HCT116 (cell line): ENCODE data around the gene AP5M1. TPM values are rescaled to one million over a fixed set of nuclear protein-coding genes. Genes with fewer than 3 reads are reported as not detected.

ENCODE experiments used
- ATAC-seq: fragments of 200-7000 bp; cut with Tn5 transposase; 2 replicates; pipeline ENCODE4 v1.9.1; 2020; ENCODE audit warnings: mild to moderate bottlenecking, moderate library complexity
- BruUV-seq: library from RNA; stranded (reverse); fragments of 400-500 nt; replicated peaks from 2 replicates; lab custom pipeline; 2021; lab: Mats Ljungman, UMichigan
- CTCF ChIA-PET: fragments of 300-600 bp; sonication (Branson Sonifier 250); formaldehyde crosslinking; loops from one replicate; lab custom pipeline; 2021; ENCODE audit warnings: antibody characterized with exemption; lab: Charles Lee
- POLR2A ChIA-PET: fragments of 300-600, 350-600 bp; sonication (Branson Sonifier 250); formaldehyde crosslinking; loops from one replicate; lab custom pipeline; 2021; ENCODE audit warnings: antibody characterized with exemption; lab: Charles Lee
- RAD21 ChIA-PET, 2 experiments: fragments of 300-600 bp; sonication (Branson Sonifier 250); formaldehyde crosslinking; loops; one replicate each; lab custom pipeline; 2023; ENCODE audit warnings: low total read pairs in 2 of 2; ENCODE audit not compliant: uncharacterized antibody in 2 of 2, unreplicated experiment in 2 of 2, low non-redundant PET in 1 of 2; lab: Charles Lee
- DNase-seq: peaks from one replicate; pipeline ENCODE4 v3.0.0-alpha.2; 2010; ENCODE audit warnings: low read depth, low spot score
- H2AFZ ChIP-seq: fragments of 200-600 bp; shearing (Covaris generic), sonication (generic); 2 replicates; pipeline ENCODE4 v1.6.1; 2017; ENCODE audit warnings: low read depth, mixed run types, mixed read lengths, antibody characterized with exemption, low read length; ENCODE audit not compliant: poor library complexity, severe bottlenecking
- H3K27ac ChIP-seq: 2 replicates; pipeline ENCODE4 v1.5.1; 2012; ENCODE audit warnings: low read depth, low read length
- H3K27me3 ChIP-seq: fragments of 200-600 bp; sonication (generic); 2 replicates; pipeline ENCODE4 v1.6.1; 2016; ENCODE audit warnings: mixed run types, low read length, mixed read lengths; ENCODE audit not compliant: insufficient read depth
- H3K36me3 ChIP-seq, 2 experiments: fragments of 200-500 bp in 1 of 2; fragments of 200-600 bp in 1 of 2; sonication (Bioruptor generic) in 1 of 2; sonication (generic) in 1 of 2; 2 replicates each; pipeline versions ENCODE4 v1.5.1 to v1.6.1; 2014 to 2016; ENCODE audit warnings: low read length in 2 of 2, inconsistent platforms in 1 of 2, mixed read lengths in 1 of 2, mixed run types in 1 of 2; ENCODE audit not compliant: insufficient read depth in 2 of 2, control insufficient read depth in 1 of 2
- H3K4me1 ChIP-seq, 2 experiments: fragments of 200-600 bp in 1 of 2; sonication (generic) in 1 of 2; 2 replicates each; pipeline versions ENCODE4 v1.5.1 to v1.6.1; 2012 to 2017; ENCODE audit warnings: low read length in 2 of 2, inconsistent platforms in 1 of 2, mild to moderate bottlenecking in 1 of 2, mixed read lengths in 1 of 2, mixed run types in 1 of 2, moderate library complexity in 1 of 2; ENCODE audit not compliant: insufficient read depth in 2 of 2, control insufficient read depth in 1 of 2
- H3K4me2 ChIP-seq: fragments of 200-600 bp; sonication (generic); 2 replicates; pipeline ENCODE4 v1.6.1; 2017; ENCODE audit warnings: mixed run types, low read length, mixed read lengths
- H3K4me3 ChIP-seq, 2 experiments: fragments of 200-600 bp in 1 of 2; sonication (generic) in 1 of 2; replicated peaks in 1 of 2; 2 replicates each; pipeline ENCODE4 v1.5.1; 2011 to 2016; ENCODE audit warnings: low read length in 2 of 2, control low read depth in 1 of 2, low read depth in 1 of 2, mild to moderate bottlenecking in 1 of 2, mixed read lengths in 1 of 2, mixed run types in 1 of 2
- H3K79me2 ChIP-seq: fragments of 200-600 bp; sonication (generic); 2 replicates; pipeline ENCODE4 v1.6.1; 2017; ENCODE audit warnings: mild to moderate bottlenecking, mixed run types, low read length, moderate library complexity, mixed read lengths; ENCODE audit not compliant: insufficient read depth
- H3K9ac ChIP-seq: fragments of 200-600 bp; sonication (generic); 2 replicates; pipeline ENCODE4 v1.6.1; 2016; ENCODE audit warnings: low read length, mixed read lengths
- H3K9me2 ChIP-seq: fragments of 200-600 bp; sonication (generic), shearing (Covaris generic); 2 replicates; pipeline ENCODE4 v1.6.1; 2017; ENCODE audit warnings: mixed run types, mild to moderate bottlenecking, moderate library complexity; ENCODE audit not compliant: insufficient read depth
- H3K9me3 ChIP-seq, 2 experiments: fragments of 200-500 bp in 1 of 2; fragments of 200-600 bp in 1 of 2; sonication (Bioruptor generic) in 1 of 2; sonication (generic) in 1 of 2; 2 replicates each; pipeline ENCODE4 v1.6.1; 2014 to 2017; ENCODE audit warnings: low read length in 2 of 2, mixed read lengths in 2 of 2, inconsistent platforms in 1 of 2, low read depth in 1 of 2, mild to moderate bottlenecking in 1 of 2, mixed run types in 1 of 2, moderate library complexity in 1 of 2; ENCODE audit not compliant: control insufficient read depth in 1 of 2, insufficient read depth in 1 of 2
- H4K20me1 ChIP-seq: fragments of 200-600 bp; sonication (generic), shearing (Covaris generic); 2 replicates; pipeline ENCODE4 v1.6.1; 2017; ENCODE audit warnings: mixed run types, mild to moderate bottlenecking, moderate library complexity; ENCODE audit not compliant: insufficient read depth
- CBX3 ChIP-seq: IDR thresholded peaks from 2 replicates; pipeline ENCODE4 v1.6.1; 2012; ENCODE audit warnings: low read depth
- CEBPB ChIP-seq: IDR thresholded peaks from 2 replicates; pipeline ENCODE4 v1.6.1; 2012; ENCODE audit warnings: low read depth
- ELF1 ChIP-seq: IDR thresholded peaks from 2 replicates; pipeline ENCODE4 v1.6.1; 2012; ENCODE audit warnings: low read depth, borderline replicate concordance
- EZH2 ChIP-seq: fragments of 200-600 bp; sonication (generic); IDR thresholded peaks from 2 replicates; pipeline ENCODE4 v1.6.1; 2017; ENCODE audit warnings: antibody characterized with exemption, mixed run types
- EZH2phosphoT487 ChIP-seq: fragments of 200-600 bp; IDR thresholded peaks from 2 replicates; pipeline ENCODE4 v1.6.1; 2018; ENCODE audit warnings: antibody characterized with exemption, borderline replicate concordance
- FOSL1 ChIP-seq: IDR thresholded peaks from 2 replicates; pipeline ENCODE4 v1.6.1; 2012; ENCODE audit warnings: low read depth
- POLR2A ChIP-seq: IDR thresholded peaks from 2 replicates; pipeline ENCODE4 v1.7.0; 2011; ENCODE audit warnings: borderline replicate concordance; ENCODE audit not compliant: insufficient read depth, insufficient read length; ENCODE audit errors: extremely low read depth
- POLR2AphosphoS5 ChIP-seq: IDR thresholded peaks from 2 replicates; pipeline ENCODE4 v1.6.1; 2011; ENCODE audit warnings: mild to moderate bottlenecking, low read depth, low read length, moderate library complexity
- SIN3A ChIP-seq: IDR thresholded peaks from 2 replicates; pipeline ENCODE4 v1.6.1; 2012; ENCODE audit warnings: low read depth
- SP1 ChIP-seq: IDR thresholded peaks from 2 replicates; pipeline ENCODE4 v1.6.1; 2012; ENCODE audit warnings: low read depth
- SRF ChIP-seq: IDR thresholded peaks from 2 replicates; pipeline ENCODE4 v1.6.1; 2012; ENCODE audit warnings: low read depth
- YY1 ChIP-seq: IDR thresholded peaks from 2 replicates; pipeline ENCODE4 v1.6.1; 2011; ENCODE audit warnings: low read length, low read depth, moderate library complexity, mild to moderate bottlenecking; ENCODE audit not compliant: insufficient replicate concordance; ENCODE audit errors: extremely low read depth
- ZBTB33 ChIP-seq: IDR thresholded peaks from 2 replicates; pipeline ENCODE4 v1.6.1; 2011; ENCODE audit warnings: mild to moderate bottlenecking, low read length, moderate library complexity; ENCODE audit not compliant: insufficient replicate concordance; ENCODE audit errors: extremely low read depth
- ZFX ChIP-seq: fragments of 450-650 bp; IDR thresholded peaks from 2 replicates; pipeline ENCODE4 v1.6.1; 2017
- ZNF274 ChIP-seq: fragments of 200-500 bp; sonication (Bioruptor generic); IDR thresholded peaks from 2 replicates; pipeline ENCODE4 v1.6.1; 2014; ENCODE audit warnings: mild to moderate bottlenecking, low read depth, low read length, inconsistent platforms
- intact Hi-C: fragments of 100-400 bp; cut with micrococcal nuclease; formaldehyde crosslinking; loops from 2 replicates; pipeline ENCODE4 v1.10.0; 2022
- total RNA-seq: library from RNA; stranded (reverse); gene quantifications from one replicate; pipeline ENCODE4 v1.2.1, GENCODE V29; 2021; ENCODE audit not compliant: unreplicated experiment
- TF ChIP-seq, protein P1 (sequence below): IDR thresholded peaks from 2 replicates; pipeline ENCODE4 v1.6.1; 2012

Gene AP5M1
- total RNA-seq, 1 experiment from 2014 or later: 25.3 TPM

DNA sequence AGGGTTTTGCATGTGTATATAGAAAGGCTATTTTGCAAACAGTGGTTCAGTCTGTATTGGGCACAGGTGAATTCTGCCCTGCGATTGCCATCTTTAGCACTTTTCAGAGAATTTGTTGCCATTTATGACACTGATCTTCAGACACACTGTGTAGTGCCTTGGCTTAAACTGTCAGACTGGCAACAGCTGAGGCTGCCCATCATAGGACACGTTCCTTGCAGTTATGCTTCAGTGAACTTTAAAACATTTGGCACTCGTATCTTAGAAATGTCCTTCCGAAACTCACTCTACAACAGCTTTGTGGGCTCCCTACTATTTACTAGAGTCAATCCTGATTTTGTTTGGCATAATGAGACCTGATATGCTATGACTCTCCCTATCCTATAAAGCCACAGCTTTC, 29.1 kb downstream of the AP5M1 start:
- Histone ChIP-seq H3K4me1 (no peaks in the 10 kb centered on the region), H3K36me3 (no peaks in the 10 kb centered on the region)
- BruUV-seq: no TSS peak
- TF ChIP-seq ELF1: no peak
- TF ChIP-seq POLR2AphosphoS5: no peak
- TF ChIP-seq EZH2: no peak
- no peak for TF ChIP-seq ZNF274
- no peak for TF ChIP-seq FOSL1
- TF ChIP-seq ZBTB33: no peak
- no peak for TF ChIP-seq ZFX
- no peak for TF ChIP-seq SIN3A
- no peak for TF ChIP-seq CEBPB
- TF ChIP-seq CBX3: no peak
- no peak for TF ChIP-seq POLR2A
- no peak for TF ChIP-seq YY1
- TF ChIP-seq SP1: no peak
- TF ChIP-seq SRF: no peak
- no peak for TF ChIP-seq EZH2phosphoT487
- TF ChIP-seq, protein P1, sequence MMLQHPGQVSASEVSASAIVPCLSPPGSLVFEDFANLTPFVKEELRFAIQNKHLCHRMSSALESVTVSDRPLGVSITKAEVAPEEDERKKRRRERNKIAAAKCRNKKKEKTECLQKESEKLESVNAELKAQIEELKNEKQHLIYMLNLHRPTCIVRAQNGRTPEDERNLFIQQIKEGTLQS: no peak
- TF ChIP-seq, all 23 proteins: peak for 0
- Histone ChIP-seq H3K4me3 (no peak overlapping the region), H3K9me3 (no peaks in the 10 kb centered on the region), H3K79me2 (no peaks in the 10 kb centered on the region), H3K9ac (no peak overlapping the region), H3K4me2 (no peak overlapping the region), H3K9me2 (no peaks in the 10 kb centered on the region), H4K20me1 (no peaks in the 10 kb centered on the region), H2AFZ (no peak overlapping the region), H3K27me3 (no peaks in the 10 kb centered on the region), H3K27ac (no peak overlapping the region)
- RAD21 ChIA-PET: no interaction called here
- no peak for ATAC-seq
- intact Hi-C loops: loop anchor here (5.0 to 10.0 kb wide), 2 partner anchors 743 to 806 kb away; no protein-coding TSS in a partner anchor
- CTCF ChIA-PET: no interaction called here
- POLR2A ChIA-PET: no interaction called here
- no peak for DNase-seq
